Peyer's patch (tissue), 4 donors: Measurements from ENCODE around the gene REL.

Experiments
- CTCF ChIP-seq, 6 experiments: fragments of 450-650 bp in 4 of 6; fragments of 200-600 bp in 2 of 6; sonication (generic) in 1 of 6; IDR thresholded peaks; one replicate each; pipeline ENCODE4 v1.5.1; 2017 to 2019; ENCODE audit warnings: antibody characterized with exemption in 6 of 6, mild to moderate bottlenecking in 3 of 6, moderate library complexity in 1 of 6
- POLR2A ChIP-seq, 2 donors: fragments of 450-650 bp; IDR thresholded peaks; one replicate each; pipeline ENCODE4 v1.5.1; 2017; ENCODE audit warnings: antibody characterized with exemption in 2 of 2, mild to moderate bottlenecking in 2 of 2, moderate library complexity in 2 of 2

- TF ChIP-seq CTCF (IDR thresholded peaks at IDR 0.05) (no peak), POLR2A (IDR thresholded peaks at IDR 0.05) (no peak)
Observed at GRCh38 chr2:60840880-60841279, 40.5 kb upstream of the REL start.
